Keratinocyte (primary cell): ENCODE measurements around the gene CNDP2. TPM values are rescaled to one million over a fixed set of nuclear protein-coding genes. Genes with fewer than 3 reads are reported as not detected.

ENCODE experiments used
- DNase-seq: peaks from one replicate; pipeline ENCODE4 v3.0.0-alpha.2; 2011; ENCODE audit warnings: low read depth, missing footprints, low spot score
- FAIRE-seq: peaks from 2 replicates; lab custom pipeline; 2011; peaks lifted over from hg19 to GRCh38; lab: Jason Lieb, UNC
- H2AFZ ChIP-seq: 2 replicates; pipeline ENCODE4 v1.6.0; 2012; ENCODE audit warnings: low read length, control low read depth, inconsistent platforms; ENCODE audit not compliant: control insufficient read depth
- H3K27ac ChIP-seq: 2 replicates; pipeline ENCODE4 v1.5.1; 2011; ENCODE audit warnings: low read length; ENCODE audit not compliant: control insufficient read depth, insufficient read depth
- H3K27me3 ChIP-seq: 3 replicates; pipeline ENCODE4 v1.6.0; 2011; ENCODE audit warnings: low read length; ENCODE audit not compliant: control insufficient read depth, insufficient read depth; ENCODE audit errors: extremely low read depth
- H3K36me3 ChIP-seq, 2 experiments: 2 replicates in 1 of 2; 3 replicates in 1 of 2; pipeline ENCODE4 v1.5.1; 2011; ENCODE audit warnings: low read length in 2 of 2, mild to moderate bottlenecking in 1 of 2; ENCODE audit not compliant: control insufficient read depth in 2 of 2, insufficient read depth in 2 of 2; ENCODE audit errors: extremely low read depth in 1 of 2
- H3K4me1 ChIP-seq: 3 replicates; pipeline ENCODE4 v1.5.1; 2011; ENCODE audit warnings: low read length; ENCODE audit not compliant: control insufficient read depth, insufficient read depth; ENCODE audit errors: extremely low read depth
- H3K4me2 ChIP-seq: 3 replicates; pipeline ENCODE4 v1.6.0; 2011; ENCODE audit warnings: low read depth, low read length; ENCODE audit not compliant: control insufficient read depth, insufficient read depth; ENCODE audit errors: extremely low read depth
- H3K4me3 ChIP-seq, 3 experiments: fragments of 200-600 bp in 1 of 3; sonication (generic) in 1 of 3; 2 replicates in 2 of 3; 3 replicates in 1 of 3; pipeline ENCODE4 v1.5.1; 2011 to 2016; ENCODE audit warnings: low read length in 3 of 3, mild to moderate bottlenecking in 3 of 3, control low read depth in 2 of 3, inconsistent platforms in 1 of 3, low read depth in 1 of 3, mixed read lengths in 1 of 3, mixed run types in 1 of 3, moderate library complexity in 1 of 3; ENCODE audit not compliant: control insufficient read depth in 2 of 3, insufficient read depth in 2 of 3; ENCODE audit errors: extremely low read depth in 1 of 3
- H3K79me2 ChIP-seq: 2 replicates; pipeline ENCODE4 v1.6.0; 2012; ENCODE audit warnings: low read length; ENCODE audit not compliant: control insufficient read depth, insufficient read depth
- H3K9ac ChIP-seq: 3 replicates; pipeline ENCODE4 v1.6.0; 2011; ENCODE audit warnings: low read length; ENCODE audit not compliant: control insufficient read depth, insufficient read depth; ENCODE audit errors: extremely low read depth
- H3K9me1 ChIP-seq: 3 replicates; pipeline ENCODE4 v1.6.0; 2011; ENCODE audit warnings: low read length; ENCODE audit not compliant: control insufficient read depth, insufficient read depth; ENCODE audit errors: extremely low read depth
- H3K9me3 ChIP-seq: 2 replicates; pipeline ENCODE4 v1.5.1; 2012; ENCODE audit warnings: low read depth, low read length; ENCODE audit not compliant: control insufficient read depth
- H4K20me1 ChIP-seq: 3 replicates; pipeline ENCODE4 v1.6.0; 2011; ENCODE audit warnings: low read length; ENCODE audit not compliant: control insufficient read depth, insufficient read depth; ENCODE audit errors: extremely low read depth
- EZH2 ChIP-seq: IDR thresholded peaks from one replicate; pipeline ENCODE4 v1.6.1; 2012; ENCODE audit warnings: inconsistent platforms, mild to moderate bottlenecking, low read length, moderate library complexity
- dilution Hi-C: fragments of 300-500 bp; cut with MboI; formaldehyde crosslinking; loops from one replicate; pipeline ENCODE4 v1.7.0; 2020; ENCODE audit warnings: low sequenced_read_pairs; ENCODE audit not compliant: extremely low pct_ligation_motif_present
- polyA plus RNA-seq, 5 experiments: library from polyadenylated mRNA; depleted of rRNA in 3 of 5; stranded (reverse) in 3 of 5; stranded (forward) in 1 of 5; unstranded in 1 of 5; fragments of >200 nt; gene quantifications; 1 replicate in 1 of 5; 2 replicates in 3 of 5; 3 replicates in 1 of 5; pipeline versions ENCODE4 v1.2.1 to v1.2.3, GENCODE V29; 2011 to 2012; ENCODE audit warnings: missing spikeins in 2 of 5, low read depth in 1 of 5, low replicate concordance in 1 of 5
- TF ChIP-seq, protein P1 (sequence below), 3 experiments: IDR thresholded peaks in 1 of 3; conservative IDR thresholded peaks in 1 of 3; optimal IDR thresholded peaks in 1 of 3; 2 replicates in 2 of 3; 3 replicates in 1 of 3; pipeline versions ENCODE3 to v1.5.1; 2011; ENCODE audit warnings: low read length in 3 of 3, mild to moderate bottlenecking in 3 of 3, moderate library complexity in 2 of 3, control low read depth in 1 of 3, inconsistent platforms in 1 of 3; ENCODE audit not compliant: insufficient read depth in 2 of 3; ENCODE audit errors: extremely low read depth in 1 of 3

CNDP2 gene
- polyA plus RNA-seq, 1 donor (not counting 4 experiments of a cell fraction or from before 2014, with no cell fraction given), result 126 TPM

DNA sequence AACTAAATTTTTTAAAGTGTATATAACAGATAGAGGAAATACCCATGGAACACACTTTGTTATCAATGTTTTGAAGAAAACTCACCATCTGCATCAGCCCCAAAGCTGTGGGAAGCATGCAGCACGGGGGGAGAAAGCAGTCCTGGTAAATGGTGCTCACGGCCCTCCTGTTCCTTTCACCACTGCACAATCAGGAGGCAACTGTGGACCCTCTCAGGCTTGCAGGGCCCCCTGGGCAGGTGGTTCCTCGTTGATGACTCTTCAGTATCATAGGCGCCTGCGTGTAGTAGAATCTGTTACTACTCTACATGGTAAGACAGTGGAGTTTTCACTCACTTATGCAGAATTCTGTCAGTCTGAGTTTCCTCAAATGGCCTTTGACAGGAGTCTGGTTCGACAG lies 33.2 kb downstream of the CNDP2 start:
- H3K79me2 ChIP-seq, result no peaks in the 10 kb centered on the region
- no peak overlapping the region for H3K27ac ChIP-seq
- no peak overlapping the region for H3K4me2 ChIP-seq
- H2AFZ ChIP-seq, result no peak overlapping the region
- no peaks in the 10 kb centered on the region for H3K4me1 ChIP-seq
- DNase-seq, result no peak
- no peak overlapping the region for H3K9ac ChIP-seq
- H3K4me3 ChIP-seq, result no peak overlapping the region
- no peak for FAIRE-seq
- H3K9me1 ChIP-seq, result no peaks in the 10 kb centered on the region
- no peaks in the 10 kb centered on the region for H3K9me3 ChIP-seq
- no peaks in the 10 kb centered on the region for H4K20me1 ChIP-seq
- dilution Hi-C loops, result no loop called here
- H3K27me3 ChIP-seq, result peaks cover 3% of the 10 kb centered on the region
- no peaks in the 10 kb centered on the region for H3K36me3 ChIP-seq
- no peak for TF ChIP-seq EZH2
- TF ChIP-seq, protein P1, sequence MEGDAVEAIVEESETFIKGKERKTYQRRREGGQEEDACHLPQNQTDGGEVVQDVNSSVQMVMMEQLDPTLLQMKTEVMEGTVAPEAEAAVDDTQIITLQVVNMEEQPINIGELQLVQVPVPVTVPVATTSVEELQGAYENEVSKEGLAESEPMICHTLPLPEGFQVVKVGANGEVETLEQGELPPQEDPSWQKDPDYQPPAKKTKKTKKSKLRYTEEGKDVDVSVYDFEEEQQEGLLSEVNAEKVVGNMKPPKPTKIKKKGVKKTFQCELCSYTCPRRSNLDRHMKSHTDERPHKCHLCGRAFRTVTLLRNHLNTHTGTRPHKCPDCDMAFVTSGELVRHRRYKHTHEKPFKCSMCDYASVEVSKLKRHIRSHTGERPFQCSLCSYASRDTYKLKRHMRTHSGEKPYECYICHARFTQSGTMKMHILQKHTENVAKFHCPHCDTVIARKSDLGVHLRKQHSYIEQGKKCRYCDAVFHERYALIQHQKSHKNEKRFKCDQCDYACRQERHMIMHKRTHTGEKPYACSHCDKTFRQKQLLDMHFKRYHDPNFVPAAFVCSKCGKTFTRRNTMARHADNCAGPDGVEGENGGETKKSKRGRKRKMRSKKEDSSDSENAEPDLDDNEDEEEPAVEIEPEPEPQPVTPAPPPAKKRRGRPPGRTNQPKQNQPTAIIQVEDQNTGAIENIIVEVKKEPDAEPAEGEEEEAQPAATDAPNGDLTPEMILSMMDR (optimal IDR thresholded peaks at IDR 0.05 in 1 of 3, IDR thresholded peaks at IDR 0.05 in 1 of 3, conservative IDR thresholded peaks at IDR 0.05 in 1 of 3; ENCODE audit: extremely low read depth in 1 of 3, insufficient read depth in 2 of 3, low read length in 3 of 3), result no peak

DNA sequence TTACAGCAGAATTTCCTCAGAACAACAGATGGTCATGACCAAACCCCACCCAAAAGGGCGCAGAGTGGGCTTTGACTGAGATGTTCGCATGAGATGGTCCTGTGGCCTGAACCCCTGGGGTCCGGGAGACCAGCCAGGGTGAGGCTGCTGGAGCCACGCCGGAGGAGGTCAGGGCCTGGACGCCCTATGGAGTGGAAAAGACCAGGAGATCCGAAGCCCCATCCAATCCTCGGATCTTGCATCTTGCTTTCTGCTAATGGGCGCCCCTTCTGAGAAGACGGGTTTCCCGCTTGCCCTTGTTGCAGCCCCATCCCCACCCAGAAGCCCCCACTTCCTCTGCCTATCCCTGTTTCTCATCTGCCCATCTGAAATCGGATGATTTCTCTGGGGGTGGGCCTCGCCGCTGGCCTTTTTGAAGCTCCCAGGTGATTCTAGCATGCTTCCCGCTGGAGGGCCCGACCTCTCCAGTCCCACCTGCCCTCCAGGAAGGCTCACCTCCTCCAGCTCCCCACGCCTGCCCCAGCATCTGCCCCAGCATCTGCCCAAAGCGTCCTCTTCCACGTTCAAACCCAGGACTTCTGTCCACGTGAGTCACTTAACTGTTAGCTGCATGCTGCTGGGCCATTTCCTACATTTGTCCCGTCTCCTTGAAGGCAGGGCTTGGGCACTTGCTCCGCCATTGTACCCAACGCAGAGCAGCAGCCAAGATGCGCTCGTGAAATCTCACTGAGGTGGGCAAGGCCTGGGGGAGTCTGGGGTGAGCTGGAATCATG lies 33.8 kb downstream of the CNDP2 start:
- Histone ChIP-seq H3K9me3 (no peaks in the 10 kb centered on the region), H4K20me1 (no peaks in the 10 kb centered on the region), H3K27me3 (peaks cover 3% of the 10 kb centered on the region), H3K36me3 (no peaks in the 10 kb centered on the region), H3K4me3 (no peak overlapping the region), H3K79me2 (no peaks in the 10 kb centered on the region), H3K9me1 (no peaks in the 10 kb centered on the region), H3K9ac (no peak overlapping the region), H3K4me1 (no peaks in the 10 kb centered on the region), H3K4me2 (no peak overlapping the region), H3K27ac (no peak overlapping the region), H2AFZ (no peak overlapping the region)
- no peak for FAIRE-seq
- dilution Hi-C loops, result no loop called here
- no peak for DNase-seq
- TF ChIP-seq, protein P1 (optimal IDR thresholded peaks at IDR 0.05 in 1 of 3, IDR thresholded peaks at IDR 0.05 in 1 of 3, conservative IDR thresholded peaks at IDR 0.05 in 1 of 3; ENCODE audit: extremely low read depth in 1 of 3, insufficient read depth in 2 of 3, low read length in 3 of 3), result no peak
- no peak for TF ChIP-seq EZH2
